Thyroid gland (tissue), 4 donors: Measurements from ENCODE around the gene PDE4B. TPM values are rescaled to one million over a fixed set of nuclear protein-coding genes. Genes with fewer than 3 reads are reported as not detected.

Experiments used
- DNase-seq, 2 donors: peaks; one replicate each; pipeline ENCODE4 v3.0.0-alpha.2; 2019
- H3K27ac ChIP-seq, 3 donors: fragments of 200-600 bp; sonication (generic); 1 replicate in 2 of 3; 2 replicates in 1 of 3; pipeline ENCODE4 v1.5.1; 2016 to 2019; ENCODE audit warnings: mild to moderate bottlenecking in 1 of 3, moderate library complexity in 1 of 3
- H3K27me3 ChIP-seq: fragments of 200-600 bp; sonication (generic); one replicate; pipeline ENCODE4 v1.5.1; 2019
- H3K36me3 ChIP-seq, 2 donors: fragments of 200-600 bp; sonication (generic); one replicate each; pipeline ENCODE4 v1.5.1; 2016 to 2019
- H3K4me1 ChIP-seq, 2 donors: fragments of 200-600 bp; sonication (generic); one replicate each; pipeline ENCODE4 v1.5.1; 2017 to 2019
- H3K4me3 ChIP-seq, 3 donors: fragments of 200-600 bp; sonication (generic); replicated peaks in 1 of 3; 1 replicate in 2 of 3; 2 replicates in 1 of 3; pipeline ENCODE4 v1.5.1; 2016; ENCODE audit warnings: mild to moderate bottlenecking in 1 of 3
- H3K9me3 ChIP-seq: fragments of 200-600 bp; sonication (generic); one replicate; pipeline ENCODE4 v1.5.1; 2017
- CTCF ChIP-seq, 6 experiments: fragments of 200-600 bp in 3 of 6; fragments of 450-650 bp in 3 of 6; sonication (generic) in 3 of 6; IDR thresholded peaks; one replicate each; pipeline ENCODE4 v1.5.1; 2016 to 2019; ENCODE audit warnings: antibody characterized with exemption in 6 of 6, mild to moderate bottlenecking in 2 of 6, inconsistent platforms in 1 of 6, moderate library complexity in 1 of 6
- POLR2A ChIP-seq, 2 donors: fragments of 450-650 bp; IDR thresholded peaks; one replicate each; pipeline ENCODE4 v1.6.1; 2017; ENCODE audit warnings: antibody characterized with exemption in 2 of 2, mild to moderate bottlenecking in 2 of 2, moderate library complexity in 1 of 2
- WGBS, 2 donors: methylation state at CpG; one replicate each; pipeline ENCODE4 v1.1.5; 2017; 5-methylcytosine and 5-hydroxymethylcytosine counted together
- intact Hi-C: fragments of 100-400 bp; cut with DNase I; formaldehyde crosslinking; loops from one replicate; pipeline ENCODE4 v1.15.1; 2023
- total RNA-seq, 4 donors: library from RNA; depleted of rRNA; stranded (reverse); fragments of >200 nt; gene quantifications; one replicate each; pipeline ENCODE4 v1.2.3, GENCODE V29; 2016

Gene PDE4B
- total RNA-seq, 4 donors from 2014 or later, result 9.6 to 21.3 (median 15.0) TPM

GRCh38 chr1:65827346-65827745 is 34.7 kb downstream of the PDE4B start:
- Histone ChIP-seq H3K27me3 (no peaks in the 10 kb centered on the region), H3K36me3 (no peaks in the 10 kb centered on the region), H3K27ac (no peak overlapping the region), H3K4me1 (no peaks in the 10 kb centered on the region), H3K9me3 (no peaks in the 10 kb centered on the region), H3K4me3 (no peak overlapping the region)
- intact Hi-C loops, result no loop called here
- no peak for TF ChIP-seq CTCF (IDR thresholded peaks at IDR 0.05)
- TF ChIP-seq POLR2A (IDR thresholded peaks at IDR 0.05), result no peak
- WGBS, 2 donors, result 86 to 87% methylated on average over 1 of the region's 1 CpG
- no peak for DNase-seq

GRCh38 chr1:65830306-65830705 is 37.6 kb downstream of the PDE4B start:
- H3K36me3 ChIP-seq, result no peaks in the 10 kb centered on the region
- H3K9me3 ChIP-seq, result no peaks in the 10 kb centered on the region
- no peaks in the 10 kb centered on the region for H3K27me3 ChIP-seq
- DNase-seq, result no peak
- TF ChIP-seq POLR2A (IDR thresholded peaks at IDR 0.05) (no peak), CTCF (IDR thresholded peaks at IDR 0.05) (no peak)
- H3K4me1 ChIP-seq, result no peaks in the 10 kb centered on the region
- WGBS, 2 donors, result 84 to 89% methylated on average over 1 of the region's 1 CpG
- intact Hi-C loops, result no loop called here
- H3K4me3 ChIP-seq, result no peak overlapping the region
- no peak overlapping the region for H3K27ac ChIP-seq

GRCh38 chr1:65832296-65832695 is 39.6 kb downstream of the PDE4B start:
- no peaks in the 10 kb centered on the region for H3K27me3 ChIP-seq
- no peak overlapping the region for H3K4me3 ChIP-seq
- 55 to 69% methylated on average over 3 of the region's 3 CpGs for WGBS, 2 donors
- no peak for DNase-seq
- TF ChIP-seq CTCF (IDR thresholded peaks at IDR 0.05) (no peak), POLR2A (IDR thresholded peaks at IDR 0.05) (no peak)
- no peaks in the 10 kb centered on the region for H3K36me3 ChIP-seq
- intact Hi-C loops, result no loop called here
- H3K27ac ChIP-seq, result no peak overlapping the region
- H3K4me1 ChIP-seq, result no peaks in the 10 kb centered on the region
- H3K9me3 ChIP-seq, result no peaks in the 10 kb centered on the region

GRCh38 chr1:65836686-65837085 is 44.0 kb downstream of the PDE4B start:
- 76 to 79% methylated on average over 3 of the region's 3 CpGs for WGBS, 2 donors
- H3K36me3 ChIP-seq, result no peaks in the 10 kb centered on the region
- TF ChIP-seq POLR2A (IDR thresholded peaks at IDR 0.05) (no peak), CTCF (IDR thresholded peaks at IDR 0.05) (no peak)
- H3K27me3 ChIP-seq, result no peaks in the 10 kb centered on the region
- DNase-seq, result no peak
- H3K9me3 ChIP-seq, result no peaks in the 10 kb centered on the region
- H3K4me1 ChIP-seq, result no peaks in the 10 kb centered on the region
- no peak overlapping the region for H3K4me3 ChIP-seq
- no peak overlapping the region for H3K27ac ChIP-seq
- intact Hi-C loops, result no loop called here

GRCh38 chr1:65840683-65841082 is 48.0 kb downstream of the PDE4B start:
- TF ChIP-seq CTCF (IDR thresholded peaks at IDR 0.05) (no peak), POLR2A (IDR thresholded peaks at IDR 0.05) (no peak)
- Histone ChIP-seq H3K36me3 (no peaks in the 10 kb centered on the region), H3K9me3 (no peaks in the 10 kb centered on the region), H3K4me3 (no peak overlapping the region), H3K27me3 (no peaks in the 10 kb centered on the region), H3K4me1 (no peaks in the 10 kb centered on the region), H3K27ac (no peak overlapping the region)
- no peak for DNase-seq
- intact Hi-C loops, result no loop called here
- 89 to 93% methylated on average over 7 of the region's 7 CpGs for WGBS, 2 donors
